Muscle layer of duodenum (tissue), 2 donors: ENCODE measurements around the gene THUMPD2.

Experiments
- H3K27ac ChIP-seq: one replicate; pipeline ENCODE4 v1.7.0; 2013; ENCODE audit warnings: mild to moderate bottlenecking, low read length
- H3K27me3 ChIP-seq: one replicate; pipeline ENCODE4 v1.7.0; 2013; ENCODE audit warnings: low read depth, mild to moderate bottlenecking, control low read depth, low read length
- H3K36me3 ChIP-seq, 2 donors: one replicate each; pipeline ENCODE4 v1.7.0; 2013; ENCODE audit warnings: low read length in 2 of 2, control low read depth in 1 of 2, mild to moderate bottlenecking in 1 of 2; ENCODE audit not compliant: insufficient read depth in 2 of 2, control insufficient read depth in 1 of 2
- H3K4me1 ChIP-seq, 2 donors: one replicate each; pipeline ENCODE4 v1.7.0; 2013; ENCODE audit warnings: low read length in 2 of 2, mild to moderate bottlenecking in 2 of 2, control low read depth in 1 of 2, moderate library complexity in 1 of 2; ENCODE audit not compliant: insufficient read depth in 2 of 2, control insufficient read depth in 1 of 2
- H3K4me3 ChIP-seq, 2 donors: one replicate each; pipeline ENCODE4 v1.7.0; 2013; ENCODE audit warnings: low read length in 2 of 2, low read depth in 1 of 2, mild to moderate bottlenecking in 1 of 2
- H3K9me3 ChIP-seq, 2 donors: one replicate each; pipeline ENCODE4 v1.7.0; 2013; ENCODE audit warnings: low read length in 2 of 2, control low read depth in 1 of 2, mild to moderate bottlenecking in 1 of 2; ENCODE audit not compliant: control insufficient read depth in 1 of 2
- donor health status: healthy.

The THUMPD2 gene

GRCh38 chr2:39696101-39696553 lies 82.9 kb downstream of the THUMPD2 start:
- H3K27me3 ChIP-seq, result no peaks in the 10 kb centered on the region
- H3K27ac ChIP-seq, result peak overlapping the region; percentile 32
- peaks cover 0 to 2% of the 10 kb centered on the region in 2 donors for H3K9me3 ChIP-seq

GRCh38 chr2:39693245-39693644 lies 85.8 kb downstream of the THUMPD2 start:
- peaks cover 6 to 15% of the 10 kb centered on the region in 2 donors for H3K4me1 ChIP-seq
- no peak overlapping the region for H3K4me3 ChIP-seq
- peaks cover 3 to 14% of the 10 kb centered on the region in 2 donors for H3K9me3 ChIP-seq
- no peak overlapping the region for H3K27ac ChIP-seq
- no peaks in the 10 kb centered on the region for H3K36me3 ChIP-seq
- H3K27me3 ChIP-seq, result no peaks in the 10 kb centered on the region

More at GRCh38 chr2:39696101-39696553, 82.9 kb downstream of the THUMPD2 start:
- H3K4me3 ChIP-seq, result no peak overlapping the region
- H3K36me3 ChIP-seq, result no peaks in the 10 kb centered on the region
- peaks cover 6 to 15% of the 10 kb centered on the region in 2 donors for H3K4me1 ChIP-seq

- no peak overlapping the region for H3K4me3 ChIP-seq
Measured at GRCh38 chr2:39689876-39690275, 89.2 kb downstream of the THUMPD2 start.

DNA sequence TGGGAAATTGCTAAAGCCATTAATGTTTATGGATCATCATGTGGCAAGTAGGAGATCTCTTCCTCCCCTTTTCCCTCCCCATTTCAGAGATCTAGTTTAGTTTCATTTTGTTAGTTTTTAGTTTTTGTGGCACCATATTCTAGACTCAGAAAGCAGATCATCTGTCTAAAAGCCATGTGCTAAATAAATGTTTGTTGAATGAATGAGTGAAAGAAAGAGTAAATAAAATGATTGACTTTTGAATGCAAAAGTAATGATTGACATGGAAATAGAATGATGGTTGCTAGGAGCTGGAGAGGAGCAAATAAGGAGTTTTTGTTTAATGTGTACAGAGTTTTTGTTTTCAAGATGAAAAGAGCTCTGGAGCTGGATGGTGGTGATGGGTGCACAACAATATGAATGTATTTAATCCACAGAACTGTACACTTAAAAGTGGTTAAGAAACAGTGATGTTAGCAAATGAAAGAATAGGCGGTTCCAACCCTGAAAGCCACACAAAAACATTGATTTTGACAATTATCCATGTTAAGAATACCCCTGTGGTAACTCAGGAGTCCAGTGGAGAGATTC lies 89.7 kb downstream of the THUMPD2 start:
- Histone ChIP-seq H3K4me1 (no peaks in the 10 kb centered on the region), H3K9me3 (peaks cover 3 to 14% of the 10 kb centered on the region in 2 donors), H3K27ac (no peak overlapping the region), H3K4me3 (no peak overlapping the region), H3K36me3 (no peaks in the 10 kb centered on the region), H3K27me3 (no peaks in the 10 kb centered on the region)

More at GRCh38 chr2:39689876-39690275, 89.2 kb downstream of the THUMPD2 start:
- H3K27me3 ChIP-seq, result no peaks in the 10 kb centered on the region
- peaks cover 3 to 14% of the 10 kb centered on the region in 2 donors for H3K9me3 ChIP-seq
- no peaks in the 10 kb centered on the region for H3K36me3 ChIP-seq
- H3K27ac ChIP-seq, result no peak overlapping the region
- H3K4me1 ChIP-seq, result no peaks in the 10 kb centered on the region

DNA sequence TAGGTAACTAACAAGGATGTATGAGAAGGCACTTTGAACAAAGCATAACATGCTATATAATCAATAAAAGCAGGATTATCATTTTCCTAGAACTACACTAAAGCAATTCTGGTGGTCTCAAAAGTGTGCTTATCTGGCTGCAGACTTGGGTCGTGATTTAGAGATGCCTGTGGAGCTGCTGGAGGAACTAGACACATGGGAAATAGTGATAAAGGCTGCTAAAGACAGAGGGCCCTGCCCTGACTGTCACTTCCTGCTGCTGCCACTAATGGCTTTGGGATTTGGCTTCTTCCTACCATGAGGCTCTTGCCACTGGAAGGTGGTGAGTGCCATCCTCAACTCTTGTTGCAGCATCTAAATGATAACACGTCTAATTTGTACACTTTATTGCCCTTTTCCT lies 90.9 kb downstream of the THUMPD2 start:
- Histone ChIP-seq H3K4me3 (no peak overlapping the region), H3K9me3 (peaks cover 3 to 14% of the 10 kb centered on the region in 2 donors), H3K27me3 (no peaks in the 10 kb centered on the region), H3K4me1 (no peaks in the 10 kb centered on the region), H3K36me3 (no peaks in the 10 kb centered on the region), H3K27ac (no peak overlapping the region)

DNA sequence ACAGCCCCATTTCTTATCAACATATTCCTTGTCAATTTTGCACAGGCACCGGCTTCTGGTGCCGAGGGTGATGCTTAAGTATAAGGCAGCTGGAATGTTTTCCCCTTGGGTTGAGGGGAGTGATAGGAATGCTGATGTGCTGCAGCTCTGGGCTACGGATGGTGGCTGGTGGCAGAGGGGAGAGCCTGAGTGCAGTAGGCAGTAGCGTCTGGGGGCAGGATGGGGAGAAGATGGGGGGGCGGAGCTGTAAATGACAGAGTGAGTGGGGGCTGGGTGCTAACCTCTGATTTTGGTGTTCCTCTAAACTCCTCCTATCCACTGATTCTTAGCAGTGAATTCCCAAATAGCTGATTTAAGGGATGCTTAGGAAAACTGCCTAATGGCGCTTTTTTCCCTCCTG lies 92.6 kb downstream of the THUMPD2 start:
- Histone ChIP-seq H3K27ac (no peak overlapping the region), H3K9me3 (peaks cover 3 to 14% of the 10 kb centered on the region in 2 donors), H3K36me3 (no peaks in the 10 kb centered on the region)

More for the DNA sequence above, 92.6 kb downstream of the THUMPD2 start:
- no peaks in the 10 kb centered on the region for H3K27me3 ChIP-seq
- no peaks in the 10 kb centered on the region for H3K4me1 ChIP-seq
- no peak overlapping the region for H3K4me3 ChIP-seq
